HepG2 (cell line): ENCODE measurements around the gene AFG1L. TPM values are rescaled to one million over a fixed set of nuclear protein-coding genes. Genes with fewer than 3 reads are reported as not detected.

Experiments used
- AGO1 ChIP-seq: fragments of 200-400 bp; formaldehyde crosslinking; IDR thresholded peaks from 2 replicates; pipeline ENCODE4 v1.6.1; 2017; ENCODE audit warnings: mild to moderate bottlenecking, low read depth, low read length, moderate library complexity; ENCODE audit not compliant: poor library complexity, severe bottlenecking
- BATF2 ChIP-seq: sonication (generic); formaldehyde crosslinking; IDR thresholded peaks from 2 replicates; pipeline ENCODE4 v1.8.0; 2022; ENCODE audit warnings: mild to moderate bottlenecking, missing genetic modification reagents, moderate library complexity
- CSRNP1 ChIP-seq: sonication (generic); formaldehyde crosslinking; IDR thresholded peaks from 2 replicates; pipeline ENCODE4 v1.8.1; 2023; ENCODE audit warnings: mild to moderate bottlenecking, missing genetic modification reagents
- DPF2 ChIP-seq: sonication (generic); formaldehyde crosslinking; IDR thresholded peaks from 2 replicates; pipeline ENCODE4 v1.4.0; 2020; ENCODE audit warnings: mild to moderate bottlenecking, low read depth, missing genetic modification reagents, borderline replicate concordance
- GMEB1 ChIP-seq: sonication (generic); formaldehyde crosslinking; IDR thresholded peaks from 2 replicates; pipeline ENCODE4 v1.5.1; 2020; ENCODE audit warnings: missing genetic modification reagents, mild to moderate bottlenecking, borderline replicate concordance
- HMGXB3 ChIP-seq: sonication (generic); formaldehyde crosslinking; IDR thresholded peaks from 2 replicates; pipeline ENCODE4 v1.4.0; 2020; ENCODE audit warnings: missing genetic modification reagents, borderline replicate concordance
- HNRNPLL ChIP-seq: fragments of 200-400 bp; formaldehyde crosslinking; IDR thresholded peaks from 2 replicates; pipeline ENCODE4 v1.6.1; 2017; ENCODE audit warnings: mild to moderate bottlenecking, low read depth, low read length; ENCODE audit not compliant: poor library complexity, severe bottlenecking
- IKZF1 ChIP-seq: fragments of 450-650 bp; IDR thresholded peaks from 2 replicates; pipeline ENCODE4 v1.7.1; 2016
- NCOA1 ChIP-seq: sonication (generic); formaldehyde crosslinking; IDR thresholded peaks from 2 replicates; pipeline ENCODE4 v1.9.0; 2021; ENCODE audit warnings: missing genetic modification reagents
- NONO ChIP-seq, 2 experiments: fragments of 450-650 bp in 1 of 2; sonication (generic) in 1 of 2; formaldehyde crosslinking in 1 of 2; IDR thresholded peaks in 1 of 2; conservative IDR thresholded peaks in 1 of 2; 2 replicates each; pipeline versions ENCODE4 v1.6.1 to v1.8.0; 2017 to 2022; ENCODE audit warnings: mild to moderate bottlenecking in 1 of 2, missing genetic modification reagents in 1 of 2, moderate library complexity in 1 of 2
- RCOR2 ChIP-seq: IDR thresholded peaks from 2 replicates; pipeline ENCODE4 v1.6.1; 2016; ENCODE audit warnings: missing biosample characterization, missing genetic modification reagents
- RXRB ChIP-seq: IDR thresholded peaks from 2 replicates; pipeline ENCODE4 v1.6.1; 2016; ENCODE audit warnings: borderline replicate concordance, missing genetic modification reagents, missing compliant biosample characterization
- SKI ChIP-seq: fragments of 450-650 bp; IDR thresholded peaks from one replicate; pipeline ENCODE4 v1.6.1; 2018; ENCODE audit warnings: mild to moderate bottlenecking; ENCODE audit not compliant: partially characterized antibody
- ZFP37 ChIP-seq: sonication (generic); formaldehyde crosslinking; IDR thresholded peaks from 2 replicates; pipeline ENCODE4 v1.4.0; 2020; ENCODE audit warnings: missing genetic modification reagents, borderline replicate concordance
- ZFY ChIP-seq: sonication (generic); formaldehyde crosslinking; IDR thresholded peaks from 2 replicates; pipeline ENCODE4 v1.4.0; 2020; ENCODE audit warnings: missing genetic modification reagents
- ZMAT3 ChIP-seq: sonication (generic); formaldehyde crosslinking; conservative IDR thresholded peaks from 2 replicates; pipeline ENCODE4 v1.7.0; 2021; ENCODE audit warnings: missing genetic modification reagents
- ZNF451 ChIP-seq: sonication (generic); formaldehyde crosslinking; IDR thresholded peaks from 2 replicates; pipeline ENCODE4 v1.5.0; 2020; ENCODE audit warnings: mild to moderate bottlenecking, missing genetic modification reagents
- ZNF556 ChIP-seq: sonication (generic); formaldehyde crosslinking; IDR thresholded peaks from 2 replicates; pipeline ENCODE4 v1.4.0; 2020; ENCODE audit warnings: mild to moderate bottlenecking, missing genetic modification reagents, borderline replicate concordance
- ZNF589 ChIP-seq: sonication (generic); formaldehyde crosslinking; conservative IDR thresholded peaks from 2 replicates; pipeline ENCODE4 v1.8.0; 2022; ENCODE audit warnings: mild to moderate bottlenecking, moderate library complexity, missing genetic modification reagents
- ZNF674 ChIP-seq: sonication (generic); formaldehyde crosslinking; IDR thresholded peaks from 2 replicates; pipeline ENCODE4 v1.5.0; 2020; ENCODE audit warnings: low read depth, mild to moderate bottlenecking, missing genetic modification reagents
- ZSCAN29 ChIP-seq: sonication (generic); formaldehyde crosslinking; conservative IDR thresholded peaks from 2 replicates; pipeline ENCODE4 v1.4.0; 2020; ENCODE audit warnings: mild to moderate bottlenecking, missing genetic modification reagents
- polyA plus RNA-seq, 8 experiments: library from polyadenylated mRNA; depleted of rRNA in 3 of 8; stranded (reverse) in 7 of 8; unstranded in 1 of 8; fragments of >200 nt; fragmentation: Illumina TruSeq in 4 of 8; extraction: Trizol in 4 of 8; gene quantifications; 2 replicates each; pipeline versions ENCODE4 v1.2.1 to v1.2.3, GENCODE V29; 2011 to 2016; ENCODE audit warnings: low read depth in 4 of 8, missing spikeins in 1 of 8, mixed read lengths in 1 of 8; ENCODE audit not compliant: insufficient read depth in 1 of 8
- total RNA-seq, 5 experiments: library from RNA; depleted of rRNA; stranded (reverse); fragments of >200 nt; fragmentation: Illumina TruSeq; extraction: Trizol; gene quantifications; 2 replicates each; pipeline ENCODE4 v1.2.3, GENCODE V29; 2016; ENCODE audit warnings: low read depth in 1 of 5

Gene AFG1L
- total and polyA plus RNA-seq, 2 of the 13 experiments (the other 11 are each of a cell fraction or from before 2014, with no cell fraction given), result 3.1 to 14.0 TPM

GRCh38 chr6:108558372-108559096 is 263.7 kb downstream of the AFG1L start (continued):
- TF ChIP-seq HMGXB3 (CRISPR knock-in tag) (0 out of 2 replicates have a peak, but pooled peaks have one; percentile 34), RXRB (CRISPR knock-in tag) (peak; percentile 46; the same call in 1 of the 2 replicates), ZNF674 (no peak), BATF2 (CRISPR knock-in tag) (no peak), ZFP37 (CRISPR knock-in tag) (peak; percentile 67; the same call in 1 of the 2 replicates), DPF2 (CRISPR knock-in tag) (no peak), SKI (peak; percentile 53), IKZF1 (no peak), ZNF556 (CRISPR knock-in tag) (no peak), NCOA1 (peak; percentile 59; the same call in 1 of the 2 replicates), HNRNPLL (peak; percentile 99), ZMAT3 (CRISPR knock-in tag) (no peak), CSRNP1 (CRISPR knock-in tag) (no peak), GMEB1 (CRISPR knock-in tag) (peak; percentile 85), ZFY (CRISPR knock-in tag) (0 out of 2 replicates have a peak, but pooled peaks have one; percentile 6), NONO (IDR thresholded peaks at IDR 0.05) (no peak), NONO (CRISPR knock-in tag; conservative IDR thresholded peaks at IDR 0.05) (0 out of 2 replicates have a peak, but pooled peaks have one; percentile 6), AGO1 (no peak), RCOR2 (no peak), ZNF589 (CRISPR knock-in tag) (no peak), ZNF451 (CRISPR knock-in tag) (no peak; the same call in 1 of the 2 replicates), ZSCAN29 (CRISPR knock-in tag) (no peak)
